Large intestine (tissue), 3 donors: ENCODE measurements around the gene POU1F1. TPM values are rescaled to one million over a fixed set of nuclear protein-coding genes. Genes with fewer than 3 reads are reported as not detected.
A peak's percentile ranks its signal among the peaks of the same experiment; 100 is the strongest.
"Not testable (repeated sequence)": the region's sequence is repeated elsewhere in the genome, so short reads cannot be mapped to it uniquely, and the experiment has no call there.

Source experiments
- DNase-seq, 2 donors: peaks; one replicate each; pipeline versions ENCODE4 v3.0.0 to v3.0.0-alpha.2; 2013
- H3K27ac ChIP-seq: one replicate; pipeline ENCODE4 v1.5.1; 2013; ENCODE audit warnings: low read length
- H3K27me3 ChIP-seq: 2 replicates; pipeline ENCODE4 v1.6.1; 2013; ENCODE audit warnings: low read length; ENCODE audit not compliant: control insufficient read depth, insufficient read depth
- H3K36me3 ChIP-seq: 2 replicates; pipeline ENCODE4 v1.6.1; 2013; ENCODE audit warnings: low read length; ENCODE audit not compliant: control insufficient read depth, insufficient read depth
- H3K4me1 ChIP-seq: one replicate; pipeline ENCODE4 v1.6.1; 2013; ENCODE audit warnings: low read length; ENCODE audit not compliant: control insufficient read depth, insufficient read depth
- H3K4me3 ChIP-seq: one replicate; pipeline ENCODE4 v1.5.1; 2013; ENCODE audit warnings: low read length
- H3K9me3 ChIP-seq: one replicate; pipeline ENCODE4 v1.6.1; 2013; ENCODE audit warnings: mild to moderate bottlenecking, low read depth, low read length, moderate library complexity; ENCODE audit not compliant: control insufficient read depth
- WGBS: methylation state at CpG from one replicate; pipeline ENCODE4 v1.1.5; 2013; ENCODE audit warnings: low lambda C conversion rate; ENCODE audit not compliant: insufficient coverage; 5-methylcytosine and 5-hydroxymethylcytosine counted together
- polyA plus RNA-seq: library from polyadenylated mRNA; unstranded; fragments of 120-200 nt; gene quantifications from one replicate; pipeline ENCODE4 v1.2.1, GENCODE V29; 2013

The POU1F1 gene
- polyA plus RNA-seq, 1 donor: 0.06 TPM

- not testable (repeated sequence) for H3K4me1 ChIP-seq, H3K4me3 ChIP-seq, H3K36me3 ChIP-seq, DNase-seq, H3K9me3 ChIP-seq, H3K27ac ChIP-seq, H3K27me3 ChIP-seq
- 80% methylated on average over 1 of the region's 1 CpG for WGBS
These were observed 28.6 kb upstream of the POU1F1 start for GRCh38 chr3:87305031-87305430.

- Histone ChIP-seq H3K9me3 (no peaks in the 10 kb centered on the region), H3K4me3 (no peak overlapping the region), H3K27me3 (peaks cover 2% of the 10 kb centered on the region), H3K27ac (no peak overlapping the region), H3K36me3 (no peaks in the 10 kb centered on the region), H3K4me1 (no peaks in the 10 kb centered on the region)
- DNase-seq: peak; percentile 8 to 24
- WGBS: 13% methylated on average over 1 of the region's 3 CpGs
These were observed 21.8 kb upstream of the POU1F1 start for GRCh38 chr3:87298111-87298718.

- 100% methylated on average over 1 of the region's 8 CpGs for WGBS
- Histone ChIP-seq H3K36me3 (no peaks in the 10 kb centered on the region), H3K27ac (no peak overlapping the region), H3K27me3 (no peaks in the 10 kb centered on the region), H3K4me3 (no peak overlapping the region), H3K9me3 (no peaks in the 10 kb centered on the region), H3K4me1 (no peaks in the 10 kb centered on the region)
- no peak for DNase-seq
These were observed 12.1 kb upstream of the POU1F1 start for GRCh38 chr3:87288446-87288845.

GRCh38 chr3:87287011-87287410 lies 10.6 kb upstream of the POU1F1 start:
- H3K27ac ChIP-seq: no peak overlapping the region
- H3K9me3 ChIP-seq: no peaks in the 10 kb centered on the region
- H3K27me3 ChIP-seq: no peaks in the 10 kb centered on the region
- H3K4me3 ChIP-seq: no peak overlapping the region
- H3K4me1 ChIP-seq: no peaks in the 10 kb centered on the region
- DNase-seq: no peak
- no peaks in the 10 kb centered on the region for H3K36me3 ChIP-seq
- WGBS: 86% methylated on average over 1 of the region's 1 CpG

- Histone ChIP-seq H3K9me3 (no peaks in the 10 kb centered on the region), H3K4me1 (no peaks in the 10 kb centered on the region), H3K27me3 (no peaks in the 10 kb centered on the region), H3K4me3 (no peak overlapping the region), H3K36me3 (no peaks in the 10 kb centered on the region), H3K27ac (no peak overlapping the region)
- DNase-seq: no peak
- WGBS: 90% methylated on average over 3 of the region's 4 CpGs
These were observed 3.6 kb downstream of the POU1F1 start for GRCh38 chr3:87272718-87273341.

GRCh38 chr3:87270908-87271700 lies 5.3 kb downstream of the POU1F1 start:
- no peak for DNase-seq

GRCh38 chr3:87269723-87270122 lies 6.7 kb downstream of the POU1F1 start:
- DNase-seq: no peak
- Histone ChIP-seq H3K4me3 (no peak overlapping the region), H3K27me3 (no peaks in the 10 kb centered on the region), H3K27ac (no peak overlapping the region), H3K4me1 (no peaks in the 10 kb centered on the region), H3K9me3 (no peaks in the 10 kb centered on the region), H3K36me3 (no peaks in the 10 kb centered on the region)

More at GRCh38 chr3:87270908-87271700, 5.3 kb downstream of the POU1F1 start:
- H3K4me1 ChIP-seq: no peaks in the 10 kb centered on the region
- no peak overlapping the region for H3K27ac ChIP-seq
- no peaks in the 10 kb centered on the region for H3K36me3 ChIP-seq
- WGBS: no CpG with 5 or more reads among the region's 4 CpGs
- no peaks in the 10 kb centered on the region for H3K9me3 ChIP-seq
- H3K27me3 ChIP-seq: no peaks in the 10 kb centered on the region
- H3K4me3 ChIP-seq: no peak overlapping the region

GRCh38 chr3:87268646-87269211 lies 7.7 kb downstream of the POU1F1 start:
- no peak for DNase-seq
- no peak overlapping the region for H3K4me3 ChIP-seq
- no peak overlapping the region for H3K27ac ChIP-seq
- H3K9me3 ChIP-seq: no peaks in the 10 kb centered on the region
- no peaks in the 10 kb centered on the region for H3K36me3 ChIP-seq
- WGBS: no CpG with 5 or more reads among the region's 4 CpGs
- no peaks in the 10 kb centered on the region for H3K4me1 ChIP-seq
- no peaks in the 10 kb centered on the region for H3K27me3 ChIP-seq

- Histone ChIP-seq H3K27ac (no peak overlapping the region), H3K4me3 (no peak overlapping the region), H3K9me3 (no peaks in the 10 kb centered on the region), H3K4me1 (no peaks in the 10 kb centered on the region), H3K36me3 (no peaks in the 10 kb centered on the region), H3K27me3 (no peaks in the 10 kb centered on the region)
- no peak for DNase-seq
- 57% methylated on average over 2 of the region's 8 CpGs for WGBS
These were observed 8.3 kb downstream of the POU1F1 start for GRCh38 chr3:87267953-87268645.

GRCh38 chr3:87261925-87262324 lies 14.5 kb downstream of the POU1F1 start:
- H3K27ac ChIP-seq: no peak overlapping the region
- no peaks in the 10 kb centered on the region for H3K27me3 ChIP-seq
- DNase-seq: peak in 1 of 2 donors; percentile 6
- 40% methylated on average over 1 of the region's 2 CpGs for WGBS
- no peaks in the 10 kb centered on the region for H3K36me3 ChIP-seq
- no peaks in the 10 kb centered on the region for H3K9me3 ChIP-seq
- no peak overlapping the region for H3K4me3 ChIP-seq
- peaks cover 6% of the 10 kb centered on the region for H3K4me1 ChIP-seq
